ENCODE data around the gene RPH3AL. TPM values are rescaled to one million over a fixed set of nuclear protein-coding genes. Genes with fewer than 3 reads are reported as not detected.
"Not testable (repeated sequence)": the region's sequence is repeated elsewhere in the genome, so short reads cannot be mapped to it uniquely, and the experiment has no call there.

Gene RPH3AL
- total RNA-seq, 1 donor from 2014 or later: 10.0 TPM

GRCh38 chr17:226108-227077 is 126.2 kb downstream of the RPH3AL start:
- no peak for DNase-seq (ENCODE audit: low read depth in 2 of 2)

GRCh38 chr17:225551-225950 is 127.1 kb downstream of the RPH3AL start:
- DNase-seq (ENCODE audit: low read depth in 2 of 2): peak in 1 of 2 donors; percentile 40

- not testable (repeated sequence) for DNase-seq (ENCODE audit: low read depth in 2 of 2)
Observed at GRCh38 chr17:224576-224975, 128.0 kb downstream of the RPH3AL start.

- DNase-seq (ENCODE audit: low read depth in 2 of 2): no peak
Observed at GRCh38 chr17:223723-224471, 128.7 kb downstream of the RPH3AL start.

- DNase-seq (ENCODE audit: low read depth in 2 of 2): no peak
Observed at GRCh38 chr17:222172-222571, 130.4 kb downstream of the RPH3AL start.

GRCh38 chr17:219696-220095 is 132.9 kb downstream of the RPH3AL start:
- DNase-seq (ENCODE audit: low read depth in 2 of 2): no peak

- peak in 1 of 2 donors; percentile 18 for DNase-seq (ENCODE audit: low read depth in 2 of 2)
Observed at GRCh38 chr17:218432-219110, 134.0 kb downstream of the RPH3AL start.

- no peak for DNase-seq (ENCODE audit: low read depth in 2 of 2)
Observed at GRCh38 chr17:216625-217024, 136.0 kb downstream of the RPH3AL start.

- DNase-seq (ENCODE audit: low read depth in 2 of 2): not testable (repeated sequence)
Observed at GRCh38 chr17:215563-216478, 136.8 kb downstream of the RPH3AL start.

GRCh38 chr17:214881-215331 is 137.7 kb downstream of the RPH3AL start:
- no peak for DNase-seq (ENCODE audit: low read depth in 2 of 2)

GRCh38 chr17:213286-214105 is 139.1 kb downstream of the RPH3AL start:
- no peak for DNase-seq (ENCODE audit: low read depth in 2 of 2)

GRCh38 chr17:210402-210801 is 142.2 kb downstream of the RPH3AL start:
- no peak for DNase-seq (ENCODE audit: low read depth in 2 of 2)

- DNase-seq (ENCODE audit: low read depth in 2 of 2): no peak
Observed at GRCh38 chr17:208429-208828, 144.2 kb downstream of the RPH3AL start.

GRCh38 chr17:207775-208174 is 144.8 kb downstream of the RPH3AL start:
- DNase-seq (ENCODE audit: low read depth in 2 of 2): no peak

GRCh38 chr17:206941-207560 is 145.6 kb downstream of the RPH3AL start:
- no peak for DNase-seq (ENCODE audit: low read depth in 2 of 2)

GRCh38 chr17:206484-206883 is 146.1 kb downstream of the RPH3AL start:
- DNase-seq (ENCODE audit: low read depth in 2 of 2): not testable (repeated sequence)

- no peak for DNase-seq (ENCODE audit: low read depth in 2 of 2)
Observed at GRCh38 chr17:205817-206216, 146.8 kb downstream of the RPH3AL start.

GRCh38 chr17:205148-205669 is 147.4 kb downstream of the RPH3AL start:
- no peak for DNase-seq (ENCODE audit: low read depth in 2 of 2)
